GM21423 (cell line): ENCODE results near the gene HSF2BP.
"Not testable (repeated sequence)": the region's sequence is repeated elsewhere in the genome, so short reads cannot be mapped to it uniquely, and the experiment has no call there.

Experiments
- ATAC-seq: cut with Tn5 transposase; IDR thresholded peaks from one replicate; pipeline ENCODE4 v1.9.1; 2021; ENCODE audit warnings: mild to moderate bottlenecking, moderate library complexity; ENCODE audit not compliant: unreplicated experiment

Gene HSF2BP

DNA sequence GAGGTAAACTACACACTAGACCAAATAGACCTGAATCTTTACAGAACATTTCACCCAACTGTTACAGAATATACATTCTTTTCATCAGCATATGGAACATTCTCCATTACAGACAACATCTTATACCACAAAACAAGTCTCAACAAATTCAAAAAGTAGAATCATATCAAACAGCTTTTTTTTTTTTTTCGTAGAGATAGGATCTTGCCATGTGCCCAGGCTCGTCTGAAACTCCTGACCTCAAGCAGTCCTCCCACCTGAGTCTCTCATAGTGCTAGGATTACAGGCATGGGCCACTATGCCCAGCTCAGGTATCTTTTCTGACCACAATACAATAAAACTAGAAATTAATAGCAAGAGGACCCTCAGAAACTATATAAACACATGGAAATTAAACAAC lies 36.5 kb downstream of the HSF2BP start:
- ATAC-seq: no peak

DNA sequence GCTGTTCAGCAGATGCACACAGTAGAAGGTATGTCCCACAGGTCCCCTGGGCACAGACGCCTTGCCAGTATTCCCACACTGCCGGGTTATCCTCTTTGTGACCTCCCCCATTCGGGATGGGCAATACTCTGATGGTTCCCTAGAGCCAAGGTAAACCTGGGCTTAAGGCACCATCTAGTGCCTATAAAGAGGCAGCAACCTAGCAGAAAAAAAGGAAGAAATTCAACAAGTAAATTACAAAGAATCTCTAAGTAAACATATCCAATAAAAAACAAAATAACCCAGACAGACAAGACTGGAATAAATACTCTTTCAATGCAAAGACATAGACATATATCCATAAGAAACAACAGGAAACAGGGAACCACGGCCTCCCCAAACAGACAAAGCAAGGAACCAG lies 39.4 kb downstream of the HSF2BP start:
- no peak for ATAC-seq

DNA sequence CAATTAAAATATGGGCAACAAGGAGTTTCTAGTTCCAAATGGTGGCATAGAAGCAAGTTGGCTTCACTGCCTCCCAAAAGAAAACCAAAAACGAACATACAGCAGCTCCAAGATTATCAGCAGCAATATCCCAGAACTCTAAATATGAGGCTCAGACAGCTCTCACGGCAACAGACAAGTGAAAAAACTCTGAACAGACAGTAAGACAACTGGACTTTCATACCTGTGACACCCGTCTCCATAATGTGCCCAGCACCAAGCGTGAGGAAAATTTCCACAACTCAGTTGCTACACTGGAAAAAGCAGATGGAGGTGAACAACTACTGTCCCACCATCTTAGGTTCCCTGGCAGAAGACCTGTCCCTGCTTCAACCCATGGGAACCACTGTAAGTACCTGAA lies 39.9 kb downstream of the HSF2BP start:
- ATAC-seq: no peak

DNA sequence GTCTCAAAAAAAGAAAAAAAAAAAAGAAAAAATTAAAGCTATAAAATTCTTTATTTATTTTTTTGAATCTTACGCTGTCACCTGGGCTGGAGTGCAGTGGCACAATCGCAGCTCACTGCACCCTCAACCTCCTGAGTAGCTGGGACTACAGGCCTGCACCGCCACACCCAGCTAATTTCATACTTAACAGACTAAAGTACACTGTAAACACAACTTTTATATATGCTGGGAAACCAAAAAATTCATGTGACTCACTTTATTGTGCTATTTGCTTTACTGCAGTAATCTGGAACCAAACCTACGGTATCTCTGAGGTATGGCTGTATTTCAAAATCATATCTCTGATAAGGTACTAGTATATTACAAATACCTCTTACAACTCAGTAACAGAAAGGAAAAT lies 40.3 kb downstream of the HSF2BP start:
- ATAC-seq: no peak

DNA sequence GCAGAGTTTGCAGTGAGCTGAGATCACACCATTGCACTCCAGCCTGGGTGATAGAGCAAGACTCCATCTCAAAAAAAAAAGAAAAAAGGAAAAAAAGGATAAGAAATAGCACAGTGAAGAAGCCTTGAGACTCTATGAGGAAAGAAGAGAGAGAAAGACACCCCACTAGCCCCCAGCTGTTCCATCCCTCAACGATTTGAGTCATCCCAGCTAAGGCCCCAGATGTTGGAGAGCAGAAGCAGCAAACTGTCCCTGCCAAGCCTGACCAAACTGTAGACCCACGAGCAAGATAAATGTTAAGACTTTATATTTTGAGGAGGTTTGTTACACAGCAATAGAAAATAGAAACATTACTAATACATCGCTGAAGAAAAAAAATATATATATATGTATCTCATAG lies 42.4 kb downstream of the HSF2BP start:
- not testable (repeated sequence) for ATAC-seq

DNA sequence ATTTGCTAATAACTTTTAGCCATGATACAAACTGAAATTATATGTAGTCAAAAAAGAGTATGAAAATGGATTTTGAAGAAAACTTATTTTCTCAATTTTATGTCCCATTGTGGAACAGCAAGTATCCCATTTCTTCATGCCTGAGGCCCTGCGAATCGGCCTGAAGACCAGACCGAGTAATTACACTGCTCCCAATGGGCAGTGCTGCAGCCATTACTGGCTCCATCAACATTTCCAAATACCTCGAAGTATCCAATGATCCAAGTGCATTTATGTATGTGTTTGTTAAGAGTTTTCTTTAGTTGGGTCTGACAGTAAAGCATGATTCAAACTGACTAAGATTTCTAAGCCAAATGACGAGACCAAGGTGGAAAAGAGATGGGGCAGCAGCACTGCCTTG lies 44.4 kb downstream of the HSF2BP start:
- ATAC-seq: no peak

DNA sequence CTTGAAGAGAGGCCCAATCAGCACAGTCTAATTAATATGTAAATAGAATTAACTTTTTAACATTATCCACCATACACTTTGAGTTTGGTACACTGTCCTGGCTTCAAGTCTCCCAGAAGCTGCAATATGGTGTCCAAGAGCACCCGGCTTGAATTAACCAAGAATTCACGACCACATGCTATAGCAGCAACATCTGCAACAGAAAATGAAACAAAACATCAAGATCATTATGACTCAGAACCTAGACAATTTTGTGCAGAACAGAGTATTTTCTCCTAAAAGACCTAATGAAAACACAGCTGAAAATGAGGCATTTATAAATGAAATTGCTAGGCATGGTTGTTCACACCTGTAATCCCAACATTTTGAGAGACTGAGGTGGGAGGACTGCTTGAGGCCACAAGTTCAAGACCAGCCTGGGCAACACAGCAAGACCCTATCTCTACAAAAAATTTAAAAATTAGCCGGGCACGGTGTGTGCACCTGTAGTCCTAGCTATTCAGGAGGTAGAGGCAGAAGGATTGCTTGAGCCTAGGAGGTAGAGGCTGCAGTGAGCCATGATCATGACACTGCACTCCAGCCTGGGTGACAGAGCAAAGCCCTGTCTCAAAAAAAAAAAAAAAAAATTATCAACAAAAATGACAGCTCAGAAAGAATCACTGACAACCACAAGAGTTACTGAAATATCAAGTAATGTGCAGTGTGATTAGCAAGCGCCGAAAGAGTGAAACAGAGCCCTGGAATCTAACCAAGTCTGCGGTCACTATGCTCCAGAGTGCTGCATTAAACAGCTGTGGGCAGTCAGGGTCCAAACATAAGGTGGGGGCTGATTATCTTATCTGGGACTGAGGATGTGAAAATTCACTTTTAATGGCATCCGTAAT lies 45.3 kb downstream of the HSF2BP start:
- ATAC-seq: no peak

DNA sequence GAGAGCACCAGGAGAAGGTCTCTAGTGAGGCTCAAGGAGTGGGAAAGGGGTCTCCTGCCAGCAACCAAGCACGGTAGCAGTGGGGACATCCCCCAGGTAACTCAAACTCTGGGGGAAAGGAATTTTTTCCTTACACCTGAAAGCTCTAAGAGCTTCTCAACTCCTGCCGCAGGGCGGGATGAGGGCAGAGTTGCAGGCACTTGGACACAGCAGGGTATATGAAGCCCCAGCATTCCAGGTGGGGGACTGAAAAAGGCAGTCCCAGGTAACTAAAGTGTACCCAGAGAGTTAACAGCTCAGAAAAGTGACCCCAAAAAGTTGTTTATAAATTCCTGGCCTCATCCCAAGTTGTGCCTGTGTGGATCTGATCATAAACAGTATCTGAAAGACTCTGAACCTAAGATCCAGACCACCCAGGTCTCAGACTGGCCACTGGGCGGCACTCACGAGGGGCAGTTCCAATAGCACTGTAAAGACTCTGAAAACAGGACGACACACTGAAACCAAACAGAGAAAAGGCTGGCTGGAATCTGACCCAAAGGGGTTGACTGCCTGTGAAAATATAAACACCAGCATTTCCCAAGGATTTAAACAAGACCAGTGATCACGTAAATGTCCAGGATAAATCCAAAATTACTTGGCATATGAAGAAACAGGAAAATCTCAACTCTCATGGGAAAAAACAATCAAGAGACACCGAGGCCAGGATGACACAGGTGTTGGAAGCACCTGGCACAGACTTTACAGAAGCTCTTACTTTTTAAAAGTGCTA lies 47.5 kb downstream of the HSF2BP start:
- ATAC-seq: no peak

DNA sequence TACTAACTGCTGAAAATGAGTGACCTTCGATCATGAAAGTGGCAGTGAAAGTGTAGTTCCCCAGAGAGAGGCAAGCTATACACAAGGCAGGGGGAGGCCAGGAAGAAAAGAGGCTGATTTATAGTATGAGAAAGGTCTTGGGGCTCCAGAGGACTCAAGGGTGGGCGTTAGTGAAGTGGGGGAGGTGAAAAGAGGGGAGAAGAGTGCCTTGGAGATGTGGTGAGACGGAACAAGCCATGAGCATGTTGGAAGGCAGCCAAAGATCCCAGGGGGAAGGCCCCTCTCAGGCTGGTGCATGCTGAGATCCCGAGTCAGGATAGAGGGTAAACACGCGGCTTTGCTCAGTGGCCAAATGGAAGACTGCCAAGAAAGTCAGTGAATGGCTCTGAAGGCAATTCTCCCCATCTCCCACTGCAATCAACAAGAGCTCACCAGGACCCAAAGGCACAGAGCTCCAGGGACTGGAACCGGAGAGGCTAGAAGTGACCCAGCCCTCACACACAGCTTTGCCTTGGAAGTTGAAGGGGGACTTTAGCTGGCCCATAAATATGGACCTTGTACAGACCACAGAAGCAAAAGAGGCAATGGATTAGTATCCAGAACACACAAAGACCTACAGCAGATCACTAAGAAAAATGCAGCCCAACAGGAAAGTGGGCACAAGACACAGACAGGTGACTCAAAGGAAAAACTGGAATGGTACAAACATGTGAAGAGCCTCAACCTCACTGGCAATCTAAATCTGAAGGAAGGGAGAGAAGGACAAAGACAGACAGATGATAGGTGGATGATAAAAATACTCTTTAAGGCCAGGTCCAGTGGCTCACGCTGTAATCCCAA lies 49.6 kb downstream of the HSF2BP start:
- no peak for ATAC-seq

DNA sequence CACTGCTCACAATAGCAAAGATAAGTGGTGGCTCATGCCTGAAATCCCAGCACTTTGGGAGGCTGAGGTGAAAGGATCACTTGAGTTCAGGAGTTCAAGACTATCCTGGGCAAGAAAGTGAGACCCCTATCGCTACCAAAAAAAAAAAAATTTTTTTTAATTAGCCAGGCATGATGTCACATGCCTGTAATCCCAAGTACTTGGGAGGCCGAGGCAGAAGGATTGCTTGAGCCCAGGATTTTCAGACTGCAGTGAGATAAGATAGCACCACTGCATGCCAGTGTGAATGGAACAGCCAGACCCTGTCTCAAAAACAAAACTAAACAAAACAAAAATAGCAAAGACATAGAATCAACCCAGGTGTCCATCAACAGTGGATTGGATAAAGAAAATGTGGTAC lies 50.6 kb downstream of the HSF2BP start:
- ATAC-seq: no peak

DNA sequence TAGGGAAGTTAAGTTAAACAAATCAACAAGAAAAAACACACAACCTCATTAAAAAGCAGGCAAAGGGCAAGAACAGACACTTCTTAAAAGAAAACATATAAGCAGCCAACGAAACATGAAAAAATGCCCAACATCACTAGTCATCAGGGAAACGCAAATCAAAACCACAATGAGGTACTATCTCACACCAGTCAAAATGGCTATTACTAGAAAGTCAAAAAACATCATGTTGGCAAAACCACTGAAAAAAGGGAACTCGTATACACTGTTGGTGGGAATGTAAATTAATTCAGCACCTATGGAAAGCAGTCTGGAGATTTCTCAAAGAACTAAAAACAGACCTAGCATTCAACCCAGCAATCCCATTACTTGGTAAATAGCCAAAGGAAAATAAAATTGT lies 51.1 kb downstream of the HSF2BP start:
- no peak for ATAC-seq

DNA sequence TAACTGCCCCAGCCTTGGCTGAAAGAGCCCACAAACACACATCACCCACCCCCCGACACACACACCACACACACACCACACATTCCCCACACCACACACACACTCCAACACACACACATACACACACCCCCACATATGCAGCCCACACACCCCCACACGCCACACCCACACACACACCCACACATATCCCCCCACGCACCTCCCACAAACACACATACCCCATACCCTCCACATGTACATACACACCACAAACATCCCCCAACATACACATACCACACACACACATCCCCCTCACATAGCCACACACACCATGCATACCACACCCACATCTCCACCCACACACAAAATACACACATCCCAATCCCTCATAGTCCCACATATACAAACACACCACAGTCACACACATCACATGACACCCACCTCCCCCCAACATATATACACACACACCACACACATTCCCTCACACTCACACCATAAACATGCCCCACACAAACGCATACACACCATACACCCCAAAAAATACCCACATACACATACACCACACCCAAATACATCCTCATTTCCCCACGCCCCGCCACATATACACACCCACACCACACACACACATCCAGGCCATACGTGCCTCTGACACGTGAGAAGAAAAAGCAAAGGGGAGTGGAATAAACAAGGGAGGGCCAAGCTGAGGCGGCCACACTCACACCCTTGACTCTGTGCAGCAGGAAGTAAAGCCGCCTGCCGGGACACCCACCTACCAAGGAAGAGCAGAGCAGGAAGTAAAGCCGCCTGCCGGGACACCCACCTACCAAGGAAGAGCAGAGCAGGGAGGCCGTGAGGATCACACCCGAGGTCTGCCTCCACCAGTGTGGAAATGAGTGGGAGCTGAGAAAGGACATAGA lies 53.7 kb downstream of the HSF2BP start:
- no peak for ATAC-seq

DNA sequence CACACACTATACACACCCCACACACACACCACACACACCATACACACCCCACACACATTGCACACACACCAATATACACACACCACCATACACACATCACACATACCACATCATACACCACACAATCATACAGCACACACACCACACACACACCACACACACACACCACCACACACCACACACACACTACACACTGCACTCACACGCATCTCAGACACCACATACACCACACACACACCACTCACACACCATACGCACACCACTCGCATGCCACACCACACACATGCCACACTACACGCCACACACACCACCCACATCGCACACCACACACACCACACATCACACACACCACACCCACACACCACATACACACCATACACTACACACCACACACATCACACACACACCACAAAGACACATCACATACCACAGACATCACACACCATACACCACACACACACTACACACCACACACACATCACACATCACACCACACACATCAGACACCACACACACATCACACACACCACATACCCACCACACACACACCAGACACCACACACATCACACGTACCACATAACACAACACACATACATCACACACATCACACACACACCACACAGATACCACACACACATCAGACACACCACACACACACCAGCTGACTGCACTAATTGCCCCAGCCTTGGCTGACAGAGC lies 54.6 kb downstream of the HSF2BP start:
- no peak for ATAC-seq

DNA sequence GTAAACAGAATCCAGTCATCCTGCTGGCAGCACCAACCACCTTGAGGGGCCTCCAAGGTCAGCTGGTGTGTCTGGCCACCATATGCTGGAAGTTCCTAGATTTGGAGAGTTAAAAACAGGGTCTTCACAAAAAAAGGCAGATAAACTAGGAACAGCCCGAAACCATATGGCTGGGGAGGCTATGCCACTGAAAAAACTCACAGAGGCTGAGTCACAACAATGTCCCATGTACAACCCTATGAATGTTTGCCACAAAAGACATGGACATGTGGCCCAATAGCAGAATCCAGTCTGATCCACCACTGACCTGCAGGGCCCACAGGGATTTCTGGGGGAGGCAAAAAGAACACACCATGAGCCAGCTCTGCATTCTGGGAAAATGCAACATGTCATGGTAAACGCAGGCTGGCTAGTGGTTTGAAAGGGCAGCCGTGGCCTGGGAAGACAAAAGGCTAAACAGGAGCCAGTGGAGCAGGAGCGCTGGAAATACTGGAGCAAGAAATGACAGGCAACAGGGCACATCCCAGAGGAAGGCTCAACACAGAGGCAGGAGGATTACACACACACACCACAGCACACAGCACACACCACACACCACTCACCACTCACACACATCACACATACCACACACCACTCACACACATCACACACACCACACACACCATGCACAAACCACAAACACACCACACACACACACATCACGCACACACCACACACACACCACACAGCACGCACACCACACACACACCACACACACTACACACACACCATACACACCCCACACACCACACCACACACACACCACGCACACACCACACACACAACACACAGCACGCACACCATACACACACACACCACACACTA lies 55.4 kb downstream of the HSF2BP start:
- ATAC-seq: no peak

DNA sequence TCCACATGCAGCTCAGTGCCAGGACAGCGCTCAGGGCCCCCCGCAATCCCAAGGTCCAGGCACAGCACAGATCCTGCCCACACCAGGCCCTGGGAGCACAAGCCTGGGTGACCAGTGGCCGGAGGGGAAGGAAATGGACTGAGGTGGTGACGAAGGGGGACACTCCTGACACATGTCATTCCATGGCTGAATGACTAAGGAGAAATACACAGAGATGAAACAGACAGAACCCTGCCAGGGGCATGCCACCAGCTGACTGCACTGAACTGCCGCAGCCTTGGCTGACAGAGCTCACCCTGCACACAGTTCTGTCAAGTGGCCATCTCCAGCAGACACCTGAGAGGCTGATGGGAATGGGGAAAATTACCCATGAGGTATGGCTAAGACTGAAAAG lies 56.1 kb downstream of the HSF2BP start:
- ATAC-seq: no peak

DNA sequence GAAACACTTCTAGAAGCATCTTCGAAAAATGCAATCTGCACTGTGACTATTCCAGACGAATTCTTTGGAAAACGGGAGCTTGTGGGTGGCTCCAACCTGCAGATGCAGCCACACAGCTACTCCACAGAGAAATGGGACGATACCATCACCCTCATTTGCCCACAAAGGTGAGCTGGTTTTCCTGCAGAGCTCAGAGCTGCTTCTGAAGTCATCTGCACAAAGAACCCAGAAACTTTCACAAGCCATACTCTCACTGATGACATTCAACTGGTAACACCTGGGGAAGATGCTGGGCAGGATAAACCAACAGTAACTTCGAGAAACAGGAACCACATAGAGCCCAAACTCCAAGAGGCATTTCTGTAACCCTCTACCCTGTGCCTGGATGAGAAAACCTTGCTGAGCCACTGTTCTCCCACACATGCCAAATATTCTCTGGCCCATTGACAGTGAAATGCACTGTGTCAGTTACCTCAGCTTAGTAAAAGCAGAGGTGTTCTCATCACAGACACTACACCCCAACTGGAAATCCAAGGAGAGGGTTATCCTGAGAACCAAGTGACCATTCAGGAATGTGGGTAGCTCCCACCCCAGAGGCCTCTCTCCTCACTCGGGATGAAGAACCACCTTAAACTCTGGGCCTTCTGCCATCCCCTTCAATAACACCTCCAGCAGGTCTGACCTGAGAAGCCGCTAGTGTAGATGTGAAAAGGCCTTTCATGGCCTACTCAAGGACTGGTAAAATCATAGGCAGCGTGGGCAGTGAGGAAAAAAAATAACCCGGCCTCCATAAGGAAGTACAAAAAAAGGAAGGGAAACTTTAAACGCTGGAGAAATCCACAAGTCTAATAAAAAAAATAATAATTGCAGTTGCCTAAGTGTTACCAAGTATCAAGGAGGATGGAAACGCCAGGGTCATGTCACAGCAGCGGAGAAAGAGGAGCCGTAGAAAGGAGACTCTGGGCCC lies 56.7 kb downstream of the HSF2BP start:
- no peak for ATAC-seq

DNA sequence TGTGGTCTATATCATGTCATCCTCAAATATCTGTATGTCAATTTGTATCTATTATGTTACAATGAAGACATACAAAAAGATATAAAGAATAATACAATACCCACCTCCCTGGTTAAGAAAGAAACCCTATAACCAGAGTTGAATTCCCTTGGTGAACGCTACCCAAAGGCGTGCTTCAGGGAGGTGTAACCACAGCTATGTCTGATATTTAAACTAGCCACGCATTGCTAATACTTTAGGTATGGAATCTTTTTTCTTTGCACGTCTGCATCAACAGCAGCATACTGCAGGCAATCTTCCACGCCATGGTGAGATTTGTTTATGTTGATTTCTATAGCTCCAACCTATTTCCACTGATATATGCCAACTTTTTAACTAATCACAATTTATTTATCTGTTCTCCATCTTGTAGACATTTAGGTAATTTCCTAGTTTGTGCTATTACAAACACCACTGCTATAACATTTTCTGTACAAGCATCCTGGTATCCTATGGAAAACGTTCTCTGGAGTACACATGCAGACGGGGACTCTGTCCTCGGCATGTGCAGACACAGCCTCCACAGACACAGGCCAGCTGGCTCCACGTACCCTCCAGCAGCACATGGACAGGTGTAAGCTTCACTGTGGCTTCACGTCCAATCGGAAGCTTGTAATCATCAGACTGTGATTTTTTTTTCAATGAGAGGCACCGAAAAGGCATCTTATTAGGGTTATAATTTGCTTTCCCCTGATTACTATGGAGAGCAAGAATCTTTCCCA lies 58.5 kb downstream of the HSF2BP start:
- ATAC-seq: no peak
